CD4-positive, CD25-positive, alpha-beta regulatory T cell (primary cell): ENCODE results near the gene GPHB5. TPM values are rescaled to one million over a fixed set of nuclear protein-coding genes. Genes with fewer than 3 reads are reported as not detected.

ENCODE experiments used
- ATAC-seq, 2 donors: fragments of 150-1000 bp; cut with Tn5 transposase; one replicate each; pipeline ENCODE4 v1.10.0; 2021; ENCODE audit warnings: low read depth in 2 of 2, moderate number of reproducible peaks in 2 of 2, moderate library complexity in 1 of 2
- DNase-seq, 3 donors: peaks; one replicate each; pipeline versions ENCODE4 v3.0.0 to v3.0.0-alpha.2; 2012 to 2022; ENCODE audit warnings: mixed read lengths in 1 of 3
- H3K27ac ChIP-seq: one replicate; pipeline ENCODE4 v1.7.0; 2013; ENCODE audit warnings: mild to moderate bottlenecking, low read length; ENCODE audit not compliant: insufficient read depth, poor library complexity, severe bottlenecking
- H3K27me3 ChIP-seq: one replicate; pipeline ENCODE4 v1.7.0; 2013; ENCODE audit warnings: low read length; ENCODE audit not compliant: control insufficient read depth, insufficient read depth
- H3K36me3 ChIP-seq: one replicate; pipeline ENCODE4 v1.7.0; 2013; ENCODE audit warnings: mild to moderate bottlenecking, low read length, moderate library complexity; ENCODE audit not compliant: control insufficient read depth, insufficient read depth
- H3K4me1 ChIP-seq: 2 replicates; pipeline ENCODE4 v1.7.0; 2013; ENCODE audit warnings: mild to moderate bottlenecking, low read length; ENCODE audit not compliant: insufficient read depth, control insufficient read depth, poor library complexity, severe bottlenecking
- H3K4me3 ChIP-seq: one replicate; pipeline ENCODE4 v1.7.0; 2013; ENCODE audit warnings: low read depth, mild to moderate bottlenecking, low read length, moderate library complexity
- H3K9me3 ChIP-seq, 2 experiments: 1 replicate in 1 of 2; 2 replicates in 1 of 2; pipeline ENCODE4 v1.7.0; 2013; ENCODE audit warnings: low read length in 2 of 2, mild to moderate bottlenecking in 1 of 2, moderate library complexity in 1 of 2; ENCODE audit not compliant: control insufficient read depth in 2 of 2
- H3K27ac Mint-ChIP-seq, 3 donors: one replicate each; pipeline ENCODE4 v1.8.0; 2020 to 2022; ENCODE audit warnings: mild to moderate bottlenecking in 3 of 3, mixed read lengths in 3 of 3, moderate library complexity in 2 of 3
- H3K27me3 Mint-ChIP-seq: one replicate; pipeline ENCODE4 v1.8.0; 2022; ENCODE audit warnings: mild to moderate bottlenecking, mixed read lengths
- H3K36me3 Mint-ChIP-seq: one replicate; pipeline ENCODE4 v1.8.0; 2020; ENCODE audit warnings: mixed read lengths
- H3K4me1 Mint-ChIP-seq, 4 donors: one replicate each; pipeline ENCODE4 v1.8.0; 2020 to 2022; ENCODE audit warnings: mixed read lengths in 4 of 4, mild to moderate bottlenecking in 1 of 4
- H3K4me3 Mint-ChIP-seq, 4 donors: one replicate each; pipeline ENCODE4 v1.8.0; 2020 to 2022; ENCODE audit warnings: mild to moderate bottlenecking in 4 of 4, mixed read lengths in 4 of 4, moderate library complexity in 3 of 4
- H3K9me3 Mint-ChIP-seq, 7 donors: one replicate each; pipeline ENCODE4 v1.8.0; 2020 to 2022; ENCODE audit warnings: mixed read lengths in 7 of 7, mild to moderate bottlenecking in 3 of 7, moderate library complexity in 2 of 7
- polyA plus RNA-seq, 4 donors: library from polyadenylated mRNA; unstranded; fragments of 300-500 nt; fragmentation: Illumina TruSeq; gene quantifications; one replicate each; pipeline ENCODE4 v1.2.3, GENCODE V29; 2021
- total RNA-seq: library from RNA; stranded (reverse); gene quantifications from one replicate; pipeline ENCODE4 v1.2.3, GENCODE V29; 2022

The GPHB5 gene
- total and polyA plus RNA-seq, 5 donors from 2014 or later, result not detected

GRCh38 chr14:63301891-63302534, 16.7 kb downstream of the GPHB5 start:
- no peaks in the 10 kb centered on the region for H3K9me3 ChIP-seq
- H3K27ac Mint-ChIP-seq, result no peak overlapping the region
- H3K36me3 ChIP-seq, result no peaks in the 10 kb centered on the region
- H3K9me3 Mint-ChIP-seq, result peaks cover 0 to 2% (median 0%) of the 10 kb centered on the region in 7 donors
- DNase-seq, result no peak
- no peak overlapping the region for H3K4me3 Mint-ChIP-seq
- H3K27me3 ChIP-seq, result peaks cover 2% of the 10 kb centered on the region
- peaks cover 5% of the 10 kb centered on the region for H3K27me3 Mint-ChIP-seq
- H3K4me1 Mint-ChIP-seq, result peaks cover 0 to 12% (median 6%) of the 10 kb centered on the region in 4 donors
- H3K4me3 ChIP-seq, result no peak overlapping the region
- no peaks in the 10 kb centered on the region for H3K36me3 Mint-ChIP-seq
- no peak for ATAC-seq
- H3K4me1 ChIP-seq, result no peaks in the 10 kb centered on the region
- H3K27ac ChIP-seq, result no peak overlapping the region

GRCh38 chr14:63300854-63301253, 17.9 kb downstream of the GPHB5 start:
- Mint-ChIP-seq H3K27me3 (peaks cover 5% of the 10 kb centered on the region), H3K4me1 (peaks cover 0 to 18% (median 9%) of the 10 kb centered on the region in 4 donors), H3K9me3 (peaks cover 0 to 2% (median 0%) of the 10 kb centered on the region in 7 donors), H3K27ac (no peak overlapping the region), H3K36me3 (no peaks in the 10 kb centered on the region), H3K4me3 (no peak overlapping the region)
- no peaks in the 10 kb centered on the region for H3K9me3 ChIP-seq
- ATAC-seq, result no peak
- no peak for DNase-seq
- no peaks in the 10 kb centered on the region for H3K4me1 ChIP-seq
- peaks cover 2% of the 10 kb centered on the region for H3K27me3 ChIP-seq
- no peak overlapping the region for H3K27ac ChIP-seq
- H3K36me3 ChIP-seq, result no peaks in the 10 kb centered on the region
- no peak overlapping the region for H3K4me3 ChIP-seq

GRCh38 chr14:63299351-63300110, 19.2 kb downstream of the GPHB5 start:
- Mint-ChIP-seq H3K9me3 (peaks cover 0 to 2% (median 0%) of the 10 kb centered on the region in 7 donors), H3K4me1 (peaks cover 0 to 29% (median 17%) of the 10 kb centered on the region in 4 donors), H3K36me3 (no peaks in the 10 kb centered on the region), H3K27ac (no peak overlapping the region), H3K4me3 (no peak overlapping the region), H3K27me3 (peaks cover 5% of the 10 kb centered on the region)
- no peaks in the 10 kb centered on the region for H3K36me3 ChIP-seq
- ATAC-seq, result no peak
- no peak overlapping the region for H3K27ac ChIP-seq
- H3K9me3 ChIP-seq, result no peaks in the 10 kb centered on the region
- no peak overlapping the region for H3K4me3 ChIP-seq
- peak in 1 of 3 donors; percentile 12 for DNase-seq
- H3K27me3 ChIP-seq, result no peaks in the 10 kb centered on the region
- H3K4me1 ChIP-seq, result no peaks in the 10 kb centered on the region

GRCh38 chr14:63297372-63298063, 21.2 kb downstream of the GPHB5 start:
- Mint-ChIP-seq H3K4me1 (peaks cover 0 to 31% (median 17%) of the 10 kb centered on the region in 4 donors), H3K9me3 (no peaks in the 10 kb centered on the region), H3K27ac (no peak overlapping the region), H3K27me3 (peaks cover 5% of the 10 kb centered on the region), H3K36me3 (no peaks in the 10 kb centered on the region), H3K4me3 (no peak overlapping the region)
- no peak overlapping the region for H3K27ac ChIP-seq
- H3K4me1 ChIP-seq, result no peaks in the 10 kb centered on the region
- DNase-seq (no peak), ATAC-seq (no peak)
- H3K4me3 ChIP-seq, result no peak overlapping the region
- H3K9me3 ChIP-seq, result no peaks in the 10 kb centered on the region
- no peaks in the 10 kb centered on the region for H3K36me3 ChIP-seq
- no peaks in the 10 kb centered on the region for H3K27me3 ChIP-seq

- ATAC-seq (no peak), DNase-seq (peak in 1 of 3 donors; percentile 43)
- Mint-ChIP-seq H3K9me3 (no peaks in the 10 kb centered on the region), H3K4me1 (peaks cover 0 to 28% (median 17%) of the 10 kb centered on the region in 4 donors), H3K27ac (peak overlapping the region in 1 of 3 donors; percentile 4), H3K36me3 (no peaks in the 10 kb centered on the region), H3K4me3 (peak overlapping the region; percentile 6 to 45 (median 9)), H3K27me3 (peaks cover under 1% of the 10 kb centered on the region)
- no peaks in the 10 kb centered on the region for H3K36me3 ChIP-seq
- H3K9me3 ChIP-seq, result no peaks in the 10 kb centered on the region
- no peaks in the 10 kb centered on the region for H3K4me1 ChIP-seq
- H3K4me3 ChIP-seq, result peak overlapping the region; percentile 58
- no peaks in the 10 kb centered on the region for H3K27me3 ChIP-seq
- H3K27ac ChIP-seq, result no peak overlapping the region
These were observed 22.6 kb downstream of the GPHB5 start for GRCh38 chr14:63296060-63296563.

- Histone ChIP-seq H3K4me1 (no peaks in the 10 kb centered on the region), H3K9me3 (no peaks in the 10 kb centered on the region), H3K27me3 (no peaks in the 10 kb centered on the region), H3K27ac (no peak overlapping the region), H3K36me3 (no peaks in the 10 kb centered on the region), H3K4me3 (peak overlapping the region; percentile 58)
- H3K27ac Mint-ChIP-seq, result peak overlapping the region in 1 of 3 donors; percentile 72
- no peaks in the 10 kb centered on the region for H3K36me3 Mint-ChIP-seq
- H3K27me3 Mint-ChIP-seq, result no peaks in the 10 kb centered on the region
- H3K4me3 Mint-ChIP-seq, result peak overlapping the region in 3 of 4 donors; percentile 7 to 42 (median 13)
- peak in 1 of 3 donors; percentile 31 for DNase-seq
- peak in 1 of 2 donors; percentile 11 for ATAC-seq
- no peaks in the 10 kb centered on the region for H3K9me3 Mint-ChIP-seq
- H3K4me1 Mint-ChIP-seq, result peaks cover 0 to 28% (median 16%) of the 10 kb centered on the region in 4 donors
These were observed 23.5 kb downstream of the GPHB5 start for GRCh38 chr14:63295231-63295685.

- H3K27ac Mint-ChIP-seq, result no peak overlapping the region
- ATAC-seq, result no peak
- H3K36me3 Mint-ChIP-seq, result no peaks in the 10 kb centered on the region
- H3K27me3 ChIP-seq, result no peaks in the 10 kb centered on the region
- H3K9me3 ChIP-seq, result no peaks in the 10 kb centered on the region
- no peak overlapping the region for H3K4me3 ChIP-seq
- H3K4me1 ChIP-seq, result no peaks in the 10 kb centered on the region
- peaks cover 11% of the 10 kb centered on the region for H3K27me3 Mint-ChIP-seq
- peaks cover 0 to 22% (median 10%) of the 10 kb centered on the region in 4 donors for H3K4me1 Mint-ChIP-seq
- no peak overlapping the region for H3K27ac ChIP-seq
- no peaks in the 10 kb centered on the region for H3K36me3 ChIP-seq
- H3K9me3 Mint-ChIP-seq, result no peaks in the 10 kb centered on the region
- no peak for DNase-seq
- no peak overlapping the region for H3K4me3 Mint-ChIP-seq
These were observed 25.9 kb downstream of the GPHB5 start for GRCh38 chr14:63292805-63293204.
